NT2/D1 (cell line): ENCODE results near the gene PDK3.
A peak's percentile ranks its signal among the peaks of the same experiment; 100 is the strongest.

ENCODE experiments used
- DNase-seq: peaks from one replicate; pipeline ENCODE4 v3.0.0-alpha.2; 2011; ENCODE audit warnings: low read depth, low spot score
- H3K27me3 ChIP-seq: 2 replicates; pipeline ENCODE4 v1.6.0; 2011; ENCODE audit warnings: mild to moderate bottlenecking; ENCODE audit not compliant: insufficient read length, insufficient read depth
- H3K36me3 ChIP-seq: 2 replicates; pipeline ENCODE4 v1.6.1; 2011; ENCODE audit warnings: mild to moderate bottlenecking, low read length, mixed read lengths; ENCODE audit not compliant: insufficient read depth, insufficient read length
- H3K4me1 ChIP-seq: 2 replicates; pipeline ENCODE4 v1.5.1; 2011; ENCODE audit not compliant: insufficient read depth, insufficient read length
- H3K4me3 ChIP-seq: 2 replicates; pipeline ENCODE4 v1.5.1; 2011; ENCODE audit warnings: low read depth; ENCODE audit not compliant: insufficient read length
- H3K9ac ChIP-seq: 2 replicates; pipeline ENCODE4 v1.6.0; 2011; ENCODE audit warnings: low read depth; ENCODE audit not compliant: insufficient read length
- H3K9me3 ChIP-seq: 2 replicates; pipeline ENCODE4 v1.5.1; 2011; ENCODE audit warnings: mild to moderate bottlenecking, low read length; ENCODE audit not compliant: insufficient read depth
- SUZ12 ChIP-seq: IDR thresholded peaks from 2 replicates; pipeline ENCODE4 v1.6.1; 2011; ENCODE audit not compliant: insufficient read length, insufficient read depth; ENCODE audit errors: extremely low read depth
- YY1 ChIP-seq: IDR thresholded peaks from 2 replicates; pipeline ENCODE4 v1.6.1; 2011; ENCODE audit not compliant: insufficient read length, insufficient read depth
- ZNF274 ChIP-seq: IDR thresholded peaks from 2 replicates; pipeline ENCODE4 v1.6.1; 2011; ENCODE audit warnings: mild to moderate bottlenecking, low read depth, low read length

PDK3 gene

GRCh38 chrX:24427747-24428019 lies 37.4 kb upstream of the PDK3 start:
- Histone ChIP-seq H3K9ac (no peak overlapping the region), H3K4me1 (no peaks in the 10 kb centered on the region), H3K27me3 (no peaks in the 10 kb centered on the region), H3K36me3 (no peaks in the 10 kb centered on the region), H3K9me3 (no peaks in the 10 kb centered on the region), H3K4me3 (no peak overlapping the region)
- no peak for DNase-seq
- TF ChIP-seq SUZ12: no peak
- no peak for TF ChIP-seq ZNF274
- no peak for TF ChIP-seq YY1

- no peak overlapping the region for H3K9ac ChIP-seq
- no peaks in the 10 kb centered on the region for H3K27me3 ChIP-seq
- no peak overlapping the region for H3K4me3 ChIP-seq
- DNase-seq: no peak
- TF ChIP-seq ZNF274 (no peak), YY1 (no peak), SUZ12 (no peak)
- H3K36me3 ChIP-seq: no peaks in the 10 kb centered on the region
- H3K4me1 ChIP-seq: no peaks in the 10 kb centered on the region
- no peaks in the 10 kb centered on the region for H3K9me3 ChIP-seq
These were observed 36.6 kb upstream of the PDK3 start for GRCh38 chrX:24428516-24428915.

- Histone ChIP-seq H3K9me3 (no peaks in the 10 kb centered on the region), H3K27me3 (no peaks in the 10 kb centered on the region), H3K9ac (no peak overlapping the region), H3K4me1 (peaks cover 2% of the 10 kb centered on the region), H3K36me3 (no peaks in the 10 kb centered on the region), H3K4me3 (no peak overlapping the region)
- TF ChIP-seq SUZ12 (no peak), YY1 (no peak), ZNF274 (no peak)
- DNase-seq: no peak
These were observed 30.0 kb upstream of the PDK3 start for GRCh38 chrX:24435060-24435459.

GRCh38 chrX:24443918-24444317 lies 21.2 kb upstream of the PDK3 start:
- no peaks in the 10 kb centered on the region for H3K27me3 ChIP-seq
- no peak overlapping the region for H3K9ac ChIP-seq
- no peak for DNase-seq
- H3K4me3 ChIP-seq: no peak overlapping the region
- no peaks in the 10 kb centered on the region for H3K4me1 ChIP-seq
- no peak for TF ChIP-seq SUZ12
- TF ChIP-seq ZNF274: no peak
- no peak for TF ChIP-seq YY1
- no peaks in the 10 kb centered on the region for H3K36me3 ChIP-seq
- 0 out of 2 replicates have a peak, but pooled peaks cover 6% of the 10 kb centered on the region for H3K9me3 ChIP-seq

GRCh38 chrX:24444645-24445044 lies 20.4 kb upstream of the PDK3 start:
- DNase-seq: no peak
- TF ChIP-seq YY1 (no peak), ZNF274 (no peak), SUZ12 (no peak)
- Histone ChIP-seq H3K9me3 (0 out of 2 replicates have a peak, but pooled peaks cover 6% of the 10 kb centered on the region), H3K27me3 (no peaks in the 10 kb centered on the region), H3K36me3 (no peaks in the 10 kb centered on the region), H3K9ac (no peak overlapping the region), H3K4me3 (no peak overlapping the region), H3K4me1 (no peaks in the 10 kb centered on the region)

- H3K36me3 ChIP-seq: no peaks in the 10 kb centered on the region
- no peak overlapping the region for H3K9ac ChIP-seq
- H3K4me1 ChIP-seq: no peaks in the 10 kb centered on the region
- TF ChIP-seq YY1 (no peak), SUZ12 (no peak), ZNF274 (no peak)
- DNase-seq: no peak
- no peaks in the 10 kb centered on the region for H3K27me3 ChIP-seq
- H3K4me3 ChIP-seq: no peak overlapping the region
- no peaks in the 10 kb centered on the region; the same call in 1 of the 2 replicates for H3K9me3 ChIP-seq
These were observed 16.3 kb upstream of the PDK3 start for GRCh38 chrX:24448762-24449250.

- H3K4me1 ChIP-seq: no peaks in the 10 kb centered on the region
- no peak overlapping the region for H3K4me3 ChIP-seq
- peaks cover 6% of the 10 kb centered on the region for H3K27me3 ChIP-seq
- no peak for DNase-seq
- no peak overlapping the region for H3K9ac ChIP-seq
- TF ChIP-seq ZNF274 (no peak), YY1 (no peak), SUZ12 (no peak)
- no peaks in the 10 kb centered on the region for H3K36me3 ChIP-seq
- no peaks in the 10 kb centered on the region for H3K9me3 ChIP-seq
These were observed 2.0 kb upstream of the PDK3 start for GRCh38 chrX:24463077-24463476.

- Histone ChIP-seq H3K9me3 (no peaks in the 10 kb centered on the region), H3K4me1 (no peaks in the 10 kb centered on the region), H3K9ac (peak overlapping the region; percentile 72), H3K27me3 (peaks cover 6% of the 10 kb centered on the region), H3K4me3 (peak overlapping the region; percentile 78), H3K36me3 (no peaks in the 10 kb centered on the region)
- no peak for TF ChIP-seq ZNF274
- no peak for TF ChIP-seq SUZ12
- TF ChIP-seq YY1: no peak
- DNase-seq: no peak
These were observed 619 bp upstream of the PDK3 start for GRCh38 chrX:24464498-24464835.
